Hematopoietic multipotent progenitor cell treated with erythropoietin and hydrocortisone succinate and interleukin-3 and kit ligand, for 6 days (in vitro differentiated cells): ENCODE results near the gene LTBP1.
A peak's percentile ranks its signal among the peaks of the same experiment; 100 is the strongest.

Source experiments
- DNase-seq: peaks from one replicate; pipeline ENCODE4 v3.0.0-alpha.2; 2015

LTBP1 gene

DNA sequence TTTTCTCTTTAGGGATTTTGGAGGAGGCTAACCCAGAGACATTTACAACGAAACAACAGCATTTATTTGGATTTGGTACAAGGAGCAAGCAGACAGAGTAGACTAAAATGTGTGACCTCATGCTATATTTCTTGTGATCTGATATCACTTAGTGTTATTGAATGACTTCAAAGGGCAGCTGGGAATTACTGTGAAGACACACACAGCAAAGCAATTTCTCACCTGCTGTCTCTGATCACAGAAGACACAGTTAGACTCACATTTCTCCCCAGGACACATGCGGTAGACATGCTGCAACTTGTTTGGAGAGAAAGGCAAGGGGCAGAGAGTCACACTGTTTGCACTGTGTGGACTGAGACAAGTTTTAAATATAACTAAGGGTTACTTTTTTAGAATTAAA, 67.5 kb downstream of the LTBP1 start:
- no peak for DNase-seq

DNA sequence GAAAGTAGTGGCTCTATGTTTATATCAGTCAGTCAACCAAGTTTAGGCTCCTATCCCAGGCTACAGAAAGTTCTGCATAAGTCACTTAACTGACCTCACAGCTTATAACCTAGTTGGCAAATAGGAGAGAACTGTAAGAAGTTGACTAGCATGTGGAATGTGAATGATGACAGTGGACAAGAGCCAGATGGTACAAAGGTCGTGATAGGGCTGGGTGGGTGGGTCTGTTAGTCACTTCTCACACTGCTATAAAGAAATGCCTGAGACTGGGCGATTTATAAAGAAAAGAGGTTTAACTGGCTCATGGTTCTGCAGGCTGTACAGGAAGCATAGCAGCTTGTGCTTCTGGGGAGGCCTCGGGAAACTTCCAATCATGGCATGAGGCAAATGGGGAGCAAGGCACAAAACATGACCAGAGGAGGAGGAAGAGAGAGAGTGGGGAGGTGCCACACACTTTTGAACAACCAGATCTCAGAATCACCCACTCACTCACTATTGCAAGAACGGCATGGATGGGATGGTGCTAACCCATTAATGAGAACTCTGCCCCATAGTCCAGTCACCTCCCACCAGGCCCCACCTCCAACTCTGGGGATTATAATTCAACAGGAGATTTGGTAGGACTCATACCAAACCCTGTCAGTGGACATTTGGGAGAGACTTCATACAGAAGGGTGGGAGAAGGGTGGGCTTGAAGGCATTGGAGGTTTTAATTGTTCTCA, 68.8 kb downstream of the LTBP1 start:
- DNase-seq, result no peak

- DNase-seq, result no peak
These were observed 71.5 kb downstream of the LTBP1 start for GRCh38 chr2:33018271-33018670.

DNA sequence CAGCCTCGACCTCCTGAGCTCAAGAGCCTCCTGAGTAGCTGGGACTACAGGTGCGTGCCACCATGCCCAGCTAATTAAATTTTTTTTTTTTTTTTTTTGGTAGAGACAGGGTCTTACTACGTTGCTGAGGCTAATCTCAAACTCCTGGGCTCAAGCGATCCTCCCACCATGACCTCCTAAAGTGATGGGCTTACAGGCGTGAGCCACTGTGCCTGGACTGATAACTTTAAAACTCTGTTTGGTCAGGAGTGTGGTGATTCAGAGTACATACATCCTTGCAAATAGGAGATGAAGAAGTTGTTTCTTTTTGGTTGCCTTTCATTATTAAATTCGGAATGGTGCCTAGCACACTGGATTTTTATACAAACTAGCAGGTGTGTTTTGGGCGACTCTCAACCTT, 73.0 kb downstream of the LTBP1 start:
- DNase-seq, result no peak

DNA sequence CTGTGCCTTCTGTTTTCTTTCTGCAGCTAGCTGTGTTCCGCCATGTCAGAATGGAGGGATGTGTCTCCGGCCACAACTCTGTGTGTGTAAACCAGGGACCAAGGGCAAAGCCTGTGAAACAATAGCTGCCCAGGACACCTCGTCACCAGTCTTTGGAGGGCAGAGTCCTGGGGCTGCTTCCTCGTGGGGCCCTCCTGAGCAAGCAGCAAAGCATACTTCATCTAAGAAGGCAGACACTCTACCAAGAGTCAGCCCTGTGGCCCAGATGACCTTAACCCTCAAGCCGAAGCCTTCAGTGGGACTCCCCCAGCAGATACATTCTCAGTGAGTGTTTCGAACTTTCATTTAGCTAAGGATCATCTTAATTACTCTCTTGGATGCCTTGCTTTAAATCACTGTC, 74.1 kb downstream of the LTBP1 start:
- DNase-seq, result no peak

DNA sequence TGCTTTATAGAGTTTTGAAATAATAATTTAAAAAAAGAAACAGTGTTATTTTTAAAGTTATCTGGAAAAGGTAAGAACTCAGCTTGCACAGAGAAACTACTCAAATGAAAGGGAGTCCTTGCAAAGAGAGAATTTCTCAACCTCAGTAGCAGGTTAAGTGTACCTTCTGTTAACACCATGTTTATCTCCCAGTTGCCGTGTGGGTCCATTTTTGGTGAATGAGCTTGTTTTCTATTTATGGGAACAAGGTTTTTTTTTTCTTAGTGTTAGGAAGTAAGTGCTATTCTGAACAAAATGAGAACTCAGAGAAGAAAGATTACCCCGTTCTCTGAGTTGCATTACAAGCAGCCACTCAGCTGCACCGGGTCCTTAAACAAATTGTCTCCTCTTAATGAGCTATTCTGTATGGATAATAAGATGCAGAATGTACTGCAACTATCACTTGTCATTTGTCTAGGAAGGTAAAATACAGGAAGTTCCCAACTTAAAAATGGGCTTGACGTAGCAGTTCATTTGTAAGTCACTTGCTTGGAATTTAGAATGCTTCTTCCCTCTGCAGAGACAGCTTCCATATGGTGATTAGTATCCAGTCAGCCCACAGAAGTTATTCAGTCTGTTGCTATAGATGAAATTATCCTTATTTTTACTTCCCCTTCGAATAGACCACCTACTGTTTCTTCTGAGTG, 74.9 kb downstream of the LTBP1 start:
- peak; percentile 5 for DNase-seq

GRCh38 chr2:33022395-33022985, 75.7 kb downstream of the LTBP1 start:
- DNase-seq, result no peak

- peak; percentile 64 for DNase-seq
These were observed 76.4 kb downstream of the LTBP1 start for GRCh38 chr2:33022989-33023727.

DNA sequence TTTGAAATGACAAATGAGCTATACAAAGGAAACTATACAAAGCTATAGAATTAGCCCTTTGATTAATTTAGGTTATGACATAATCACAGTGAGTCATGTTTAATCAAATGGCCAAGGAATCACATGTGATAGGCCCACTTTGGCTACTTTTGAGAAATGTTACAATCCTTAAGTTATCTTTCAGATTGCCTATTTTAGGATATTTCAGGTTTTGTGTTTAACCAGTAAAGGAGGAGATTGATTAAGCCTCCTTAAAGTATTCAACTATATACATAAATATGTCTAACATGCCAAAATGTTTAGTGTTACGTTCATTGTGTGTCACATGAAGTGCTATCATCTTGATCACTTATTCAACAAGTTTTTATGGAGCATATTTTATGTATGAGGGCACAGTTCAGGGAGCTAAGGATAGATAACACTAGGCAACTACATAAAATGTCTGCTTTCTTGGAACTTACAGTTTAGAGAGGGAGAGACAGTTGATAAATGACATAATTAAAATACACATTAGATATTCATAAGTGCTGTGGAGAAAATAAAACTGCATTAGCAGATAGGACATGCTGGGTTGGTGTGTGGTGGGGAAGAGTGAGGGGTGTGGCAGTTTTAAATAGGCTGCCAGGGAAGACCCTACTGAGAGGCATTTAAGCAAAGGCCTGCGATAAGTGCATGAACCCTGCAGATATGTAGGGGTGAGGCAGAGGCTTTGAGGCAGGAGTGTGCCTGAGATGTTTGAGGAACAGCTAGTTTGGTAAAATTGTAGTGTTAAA, 77.2 kb downstream of the LTBP1 start:
- DNase-seq, result peak; percentile 35

GRCh38 chr2:33024758-33025157, 78.0 kb downstream of the LTBP1 start:
- no peak for DNase-seq

GRCh38 chr2:33029459-33029858, 82.7 kb downstream of the LTBP1 start:
- no peak for DNase-seq

DNA sequence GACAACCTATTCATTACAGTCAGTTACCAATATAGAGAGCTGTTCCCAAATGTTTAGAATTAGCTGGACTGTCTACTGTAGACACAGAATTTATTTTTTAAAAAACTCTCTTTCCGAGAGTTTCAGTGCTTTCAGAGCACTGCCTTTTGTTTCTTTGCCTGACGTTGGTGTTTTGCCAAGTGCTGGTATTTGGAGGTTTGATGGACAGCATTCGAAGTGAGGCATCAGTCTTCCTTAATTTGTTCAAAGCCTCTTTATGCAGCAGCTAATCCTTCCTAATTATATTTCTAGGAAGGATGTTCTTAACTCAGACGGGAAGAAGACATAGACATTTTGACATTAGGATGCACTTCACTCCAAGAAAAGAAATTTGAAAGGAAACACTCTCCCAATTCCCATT, 83.2 kb downstream of the LTBP1 start:
- no peak for DNase-seq

- DNase-seq, result no peak
These were observed 83.6 kb downstream of the LTBP1 start for GRCh38 chr2:33030326-33030725.

GRCh38 chr2:33032245-33032644, 85.5 kb downstream of the LTBP1 start:
- DNase-seq, result no peak

DNA sequence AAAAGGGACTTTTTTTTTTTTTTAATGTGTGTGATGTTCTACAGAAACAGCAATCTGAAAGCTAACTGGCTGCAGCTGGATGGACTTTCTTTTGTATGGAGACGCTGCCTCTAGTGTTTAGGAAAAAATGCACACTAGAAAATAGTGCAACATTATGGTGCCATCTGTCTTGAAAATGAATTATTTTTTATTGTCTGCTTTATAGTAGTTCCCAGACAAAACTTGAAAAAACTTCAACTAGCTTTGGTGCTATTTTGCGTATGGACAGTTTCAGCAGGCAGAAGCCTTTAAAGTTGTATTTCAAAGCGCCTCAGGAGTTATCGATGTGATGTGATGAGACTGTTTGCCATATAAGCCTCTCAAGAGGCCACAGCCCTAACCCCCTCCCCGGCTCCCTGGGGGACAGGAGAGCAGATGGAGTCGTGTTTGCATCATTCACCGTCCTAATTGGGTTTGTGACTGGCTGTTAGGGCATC, 86.9 kb downstream of the LTBP1 start:
- peak; percentile 69 for DNase-seq

- peak; percentile 30 for DNase-seq
These were observed 88.0 kb downstream of the LTBP1 start for GRCh38 chr2:33034784-33035183.

- no peak for DNase-seq
These were observed 91.5 kb downstream of the LTBP1 start for GRCh38 chr2:33038230-33038629.

- no peak for DNase-seq
These were observed 92.0 kb downstream of the LTBP1 start for GRCh38 chr2:33038799-33039198.

DNA sequence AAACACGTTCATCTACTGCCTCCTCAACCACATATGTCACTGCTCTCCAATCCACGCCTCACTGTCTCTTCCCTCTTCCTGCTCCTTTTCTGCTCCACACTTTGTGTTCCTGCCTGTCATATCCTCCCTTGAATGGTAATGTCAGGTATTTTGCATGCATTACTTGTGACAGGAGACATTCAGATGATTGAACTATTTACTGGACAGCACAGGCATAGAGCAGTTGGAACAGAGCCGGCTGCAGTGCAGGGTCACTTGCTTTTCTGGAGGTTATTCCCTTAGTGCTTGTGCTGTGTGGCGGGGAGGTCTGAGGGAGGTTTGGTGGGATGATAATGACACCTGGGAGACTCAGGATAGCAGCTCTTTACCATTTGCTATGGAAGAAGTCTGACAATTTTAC, 93.8 kb downstream of the LTBP1 start:
- DNase-seq, result no peak

DNA sequence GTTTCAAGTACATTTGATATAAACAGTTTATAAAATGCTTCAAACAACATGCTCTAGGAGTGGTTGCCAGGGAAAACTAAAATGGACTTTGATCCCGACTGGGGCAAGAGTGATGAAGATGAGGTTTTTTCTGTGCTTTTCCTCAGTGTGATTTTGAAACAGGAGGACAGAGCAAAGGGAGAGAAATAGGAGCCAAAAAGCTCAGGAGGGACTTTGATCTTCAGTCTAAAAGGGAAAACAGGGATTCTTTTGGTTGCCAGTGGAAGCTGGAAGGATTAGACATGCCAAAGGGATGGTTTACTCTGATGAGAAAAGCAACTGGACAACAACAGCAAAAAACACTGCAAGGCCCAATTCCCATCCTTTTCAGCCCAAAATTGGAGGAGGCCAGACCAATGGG, 95.5 kb downstream of the LTBP1 start:
- DNase-seq, result no peak

- DNase-seq, result no peak
These were observed 96.1 kb downstream of the LTBP1 start for GRCh38 chr2:33042819-33043218.

DNA sequence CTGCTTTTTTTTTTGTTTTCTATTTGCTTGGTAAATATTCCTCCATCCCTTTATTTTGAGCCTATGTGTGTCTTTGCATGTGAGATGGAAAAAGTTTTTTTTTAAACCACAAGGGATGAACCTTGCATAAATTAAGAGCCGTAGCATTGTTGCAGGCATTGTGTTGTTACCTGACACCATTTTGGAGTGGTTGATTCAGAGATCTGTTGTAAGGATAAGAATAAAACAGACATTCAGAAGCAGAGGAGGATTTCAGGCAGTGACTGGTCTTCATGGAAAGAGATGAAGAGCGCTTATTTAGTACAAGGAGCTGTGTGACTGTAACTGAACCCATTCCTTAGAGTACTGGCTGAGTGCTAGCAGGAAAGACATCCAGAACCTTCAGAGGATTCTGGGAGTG, 101.2 kb downstream of the LTBP1 start:
- DNase-seq, result no peak
